GM23338 (cell line): Measurements from ENCODE around the gene MED16. TPM values are rescaled to one million over a fixed set of nuclear protein-coding genes. Genes with fewer than 3 reads are reported as not detected.

Source experiments
- ATAC-seq: fragments of 200-7000 bp; cut with Tn5 transposase; 3 replicates; pipeline ENCODE4 v1.9.1; 2020
- DNase-seq: peaks from one replicate; pipeline ENCODE4 v3.0.0-alpha.2; 2015; ENCODE audit warnings: low spot score
- H2AFZ ChIP-seq: fragments of 200-600 bp; sonication (generic); 2 replicates; pipeline ENCODE4 v1.8.0; 2016; ENCODE audit warnings: antibody characterized with exemption, mild to moderate bottlenecking, moderate library complexity
- H3F3A ChIP-seq: fragments of 200-600 bp; sonication (generic); replicated peaks from 2 replicates; pipeline ENCODE4 v1.8.0; 2017; ENCODE audit warnings: antibody characterized with exemption, mixed run types, low read depth
- H3K27ac ChIP-seq: fragments of 200-600 bp; sonication (generic); 2 replicates; pipeline ENCODE4 v1.6.1; 2016; ENCODE audit warnings: low read depth
- H3K27me3 ChIP-seq: fragments of 200-600 bp; sonication (generic); 2 replicates; pipeline ENCODE4 v1.8.0; 2016; ENCODE audit warnings: mild to moderate bottlenecking, mixed run types, moderate library complexity; ENCODE audit not compliant: insufficient read depth
- H3K36me3 ChIP-seq: fragments of 200-600 bp; sonication (generic); 2 replicates; pipeline ENCODE4 v1.8.0; 2016; ENCODE audit warnings: mild to moderate bottlenecking; ENCODE audit not compliant: insufficient read depth
- H3K4me1 ChIP-seq: fragments of 200-600 bp; sonication (generic); 2 replicates; pipeline ENCODE4 v1.8.0; 2016; ENCODE audit warnings: mild to moderate bottlenecking, moderate library complexity; ENCODE audit not compliant: insufficient read depth
- H3K4me2 ChIP-seq: fragments of 200-600 bp; sonication (generic); 2 replicates; pipeline ENCODE4 v1.7.1; 2017; ENCODE audit warnings: mixed run types
- H3K4me3 ChIP-seq: fragments of 200-600 bp; sonication (generic); 2 replicates; pipeline ENCODE4 v1.6.1; 2016; ENCODE audit warnings: mixed run types
- H3K79me2 ChIP-seq: fragments of 200-600 bp; sonication (generic); replicated peaks from 2 replicates; pipeline ENCODE4 v1.8.0; 2017; ENCODE audit warnings: mild to moderate bottlenecking; ENCODE audit not compliant: insufficient read depth
- H3K9me2 ChIP-seq: fragments of 200-600 bp; sonication (generic); 2 replicates; pipeline ENCODE4 v1.8.0; 2017; ENCODE audit not compliant: insufficient read depth
- H4K20me1 ChIP-seq: fragments of 200-600 bp; sonication (generic); replicated peaks from 2 replicates; pipeline ENCODE4 v1.8.0; 2017; ENCODE audit warnings: mild to moderate bottlenecking; ENCODE audit not compliant: insufficient read depth
- H3K27ac Mint-ChIP-seq: 2 replicates; pipeline ENCODE4 v1.8.0; 2020; ENCODE audit warnings: inconsistent platforms, mild to moderate bottlenecking, moderate library complexity, mixed read lengths
- H3K27me3 Mint-ChIP-seq: 3 replicates; pipeline ENCODE4 v1.8.0; 2022; ENCODE audit warnings: low read depth, mild to moderate bottlenecking, moderate library complexity, mixed read lengths, inconsistent platforms; ENCODE audit not compliant: insufficient read depth, poor library complexity
- H3K36me3 Mint-ChIP-seq: 3 replicates; pipeline ENCODE4 v1.8.0; 2021; ENCODE audit warnings: low read depth, mild to moderate bottlenecking, inconsistent platforms, moderate library complexity, mixed read lengths
- H3K4me1 Mint-ChIP-seq: 3 replicates; pipeline ENCODE4 v1.8.0; 2020; ENCODE audit warnings: mild to moderate bottlenecking, inconsistent platforms, mixed read lengths
- H3K4me3 Mint-ChIP-seq: 3 replicates; pipeline ENCODE4 v1.8.0; 2021; ENCODE audit warnings: moderate library complexity, mild to moderate bottlenecking, inconsistent platforms, mixed read lengths
- H3K9me3 Mint-ChIP-seq: 3 replicates; pipeline ENCODE4 v1.8.0; 2020; ENCODE audit warnings: moderate library complexity, mild to moderate bottlenecking, inconsistent platforms, mixed read lengths
- EZH2phosphoT487 ChIP-seq: fragments of 200-600 bp; sonication (generic); IDR thresholded peaks from one replicate; pipeline ENCODE4 v1.8.1; 2018; ENCODE audit warnings: antibody characterized with exemption; ENCODE audit not compliant: unreplicated experiment
- POLR2AphosphoS5 ChIP-seq: IDR thresholded peaks from 2 replicates; pipeline ENCODE4 v1.6.1; 2016; ENCODE audit warnings: antibody characterized with exemption, low read depth
- ZNF114 ChIP-seq: fragments of 250-450 bp; sonication (Bioruptor Pico); IDR thresholded peaks from 2 replicates; pipeline ENCODE4 v1.5.0; 2020; ENCODE audit warnings: mild to moderate bottlenecking, moderate library complexity
- ZNF331 ChIP-seq: fragments of 250-450 bp; sonication (Bioruptor Pico); IDR thresholded peaks from 2 replicates; pipeline ENCODE4 v1.5.0; 2020; ENCODE audit warnings: low read depth, mild to moderate bottlenecking, moderate library complexity
- polyA plus RNA-seq: library from polyadenylated mRNA; unstranded; fragments of >200 nt; fragmentation: Nextera tagmentation; extraction: Ambion mirVana; gene quantifications from 2 replicates; pipeline ENCODE4 v1.2.1, GENCODE V29; 2016
- total RNA-seq: library from RNA; depleted of rRNA; stranded (reverse); fragments of >200 nt; shearing (Covaris generic); gene quantifications from 2 replicates; pipeline ENCODE4 v1.2.3, GENCODE V29; 2014
- TF ChIP-seq, protein P1 (sequence below), 2 experiments: fragments of 200-600 bp in 1 of 2; sonication (generic) in 1 of 2; conservative IDR thresholded peaks; 2 replicates each; pipeline versions ENCODE4 v1.5.1 to v1.6.1; 2016 to 2017; ENCODE audit warnings: antibody characterized with exemption in 2 of 2, low read depth in 2 of 2, mild to moderate bottlenecking in 2 of 2, moderate library complexity in 1 of 2
- TF ChIP-seq, protein P2 (sequence below): fragments of 250-450 bp; sonication (Bioruptor Pico); IDR thresholded peaks from 2 replicates; pipeline ENCODE4 v1.5.0; 2020; ENCODE audit warnings: mild to moderate bottlenecking, moderate library complexity

MED16 gene
- total and polyA plus RNA-seq, 2 experiments from 2014 or later, result 52.7 to 73.6 TPM

DNA sequence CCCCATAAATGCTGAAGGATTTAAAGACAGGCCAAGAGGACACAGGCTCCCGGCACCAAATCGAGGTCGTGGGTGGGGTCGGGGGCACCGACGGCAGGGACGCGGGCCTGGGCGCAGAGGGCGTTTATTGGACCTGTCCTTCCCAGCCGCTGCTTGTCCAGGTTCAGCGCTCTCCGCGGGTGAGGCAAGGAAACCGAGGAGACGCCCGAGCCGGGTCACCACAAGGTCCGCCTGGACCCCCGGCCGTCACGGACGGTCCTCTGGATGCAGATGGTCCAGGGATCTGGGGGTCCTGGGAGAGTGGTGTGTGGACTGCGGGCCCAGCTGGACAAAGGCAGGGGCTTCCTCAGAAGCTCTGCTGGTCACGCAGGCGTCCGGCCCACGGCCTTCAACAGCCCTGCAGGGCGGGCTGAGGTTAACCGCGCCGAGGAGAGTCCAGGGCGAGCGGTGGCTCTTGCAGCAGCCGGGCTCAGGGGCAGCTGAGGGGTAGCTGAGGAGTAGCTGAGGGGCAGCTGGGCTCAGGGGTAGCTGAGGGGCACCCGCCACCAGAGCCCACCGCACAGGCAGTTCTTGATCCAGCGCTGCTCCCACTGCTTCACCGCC, 25.0 kb downstream of the MED16 start:
- no peak overlapping the region for H3K4me2 ChIP-seq
- no peak overlapping the region for H3K27ac ChIP-seq
- peaks cover 32% of the 10 kb centered on the region for H3F3A ChIP-seq
- no peak overlapping the region for H3K4me3 Mint-ChIP-seq
- ATAC-seq (no peak), DNase-seq (no peak)
- H3K4me1 Mint-ChIP-seq, result peaks cover 5% of the 10 kb centered on the region
- peaks cover 33% of the 10 kb centered on the region for H3K36me3 Mint-ChIP-seq
- H3K9me3 Mint-ChIP-seq, result peaks cover 11% of the 10 kb centered on the region
- H3K36me3 ChIP-seq, result no peaks in the 10 kb centered on the region
- H4K20me1 ChIP-seq, result peaks cover 9% of the 10 kb centered on the region; the same call in 1 of the 2 replicates
- H3K4me3 ChIP-seq, result no peak overlapping the region
- no peak for TF ChIP-seq ZNF331 (CRISPR knock-in tag)
- TF ChIP-seq POLR2AphosphoS5, result no peak
- no peak for TF ChIP-seq ZNF114 (CRISPR knock-in tag)
- TF ChIP-seq EZH2phosphoT487, result no peak
- H3K4me1 ChIP-seq, result no peaks in the 10 kb centered on the region
- H2AFZ ChIP-seq, result no peak overlapping the region
- H3K27ac Mint-ChIP-seq, result no peak overlapping the region
- peaks cover 30% of the 10 kb centered on the region for H3K27me3 Mint-ChIP-seq
- peaks cover 4% of the 10 kb centered on the region; the same call in 1 of the 2 replicates for H3K27me3 ChIP-seq
- no peaks in the 10 kb centered on the region for H3K9me2 ChIP-seq
- no peaks in the 10 kb centered on the region for H3K79me2 ChIP-seq

DNA sequence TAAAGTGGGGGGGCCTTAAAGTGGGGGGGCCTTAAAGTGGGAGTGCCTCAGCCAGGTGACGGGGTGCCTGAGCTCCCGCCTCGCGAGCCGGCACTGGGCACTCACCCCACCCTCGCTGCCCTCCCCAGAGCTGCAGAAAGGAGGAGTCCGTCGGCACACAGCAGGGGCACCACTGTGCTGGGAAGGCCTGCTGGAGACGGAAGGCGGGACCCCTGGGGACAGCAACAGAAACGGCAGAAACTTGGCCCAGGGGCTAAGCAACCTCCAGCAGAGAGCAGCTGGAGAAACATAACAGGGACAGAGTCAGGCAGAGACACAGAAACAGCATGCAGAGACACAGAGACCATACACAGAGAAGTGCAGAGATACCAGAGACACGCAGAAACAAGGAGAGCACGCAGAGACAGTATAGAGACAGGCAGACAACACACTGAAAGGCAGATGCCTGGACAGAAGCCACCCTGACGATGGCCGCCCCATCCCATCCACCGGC, 25.6 kb downstream of the MED16 start:
- H3K79me2 ChIP-seq, result no peaks in the 10 kb centered on the region
- H3K27me3 Mint-ChIP-seq, result peaks cover 29% of the 10 kb centered on the region
- H3K27ac ChIP-seq, result no peak overlapping the region
- no peaks in the 10 kb centered on the region for H3K36me3 ChIP-seq
- H3K4me2 ChIP-seq, result no peak overlapping the region
- no peak overlapping the region for H3K4me3 Mint-ChIP-seq
- H3K27ac Mint-ChIP-seq, result no peak overlapping the region
- no peak for TF ChIP-seq POLR2AphosphoS5
- TF ChIP-seq, protein P1, sequence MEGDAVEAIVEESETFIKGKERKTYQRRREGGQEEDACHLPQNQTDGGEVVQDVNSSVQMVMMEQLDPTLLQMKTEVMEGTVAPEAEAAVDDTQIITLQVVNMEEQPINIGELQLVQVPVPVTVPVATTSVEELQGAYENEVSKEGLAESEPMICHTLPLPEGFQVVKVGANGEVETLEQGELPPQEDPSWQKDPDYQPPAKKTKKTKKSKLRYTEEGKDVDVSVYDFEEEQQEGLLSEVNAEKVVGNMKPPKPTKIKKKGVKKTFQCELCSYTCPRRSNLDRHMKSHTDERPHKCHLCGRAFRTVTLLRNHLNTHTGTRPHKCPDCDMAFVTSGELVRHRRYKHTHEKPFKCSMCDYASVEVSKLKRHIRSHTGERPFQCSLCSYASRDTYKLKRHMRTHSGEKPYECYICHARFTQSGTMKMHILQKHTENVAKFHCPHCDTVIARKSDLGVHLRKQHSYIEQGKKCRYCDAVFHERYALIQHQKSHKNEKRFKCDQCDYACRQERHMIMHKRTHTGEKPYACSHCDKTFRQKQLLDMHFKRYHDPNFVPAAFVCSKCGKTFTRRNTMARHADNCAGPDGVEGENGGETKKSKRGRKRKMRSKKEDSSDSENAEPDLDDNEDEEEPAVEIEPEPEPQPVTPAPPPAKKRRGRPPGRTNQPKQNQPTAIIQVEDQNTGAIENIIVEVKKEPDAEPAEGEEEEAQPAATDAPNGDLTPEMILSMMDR (conservative IDR thresholded peaks at IDR 0.05; ENCODE audit: low read depth in 2 of 2), result no peak
- TF ChIP-seq, protein P2, sequence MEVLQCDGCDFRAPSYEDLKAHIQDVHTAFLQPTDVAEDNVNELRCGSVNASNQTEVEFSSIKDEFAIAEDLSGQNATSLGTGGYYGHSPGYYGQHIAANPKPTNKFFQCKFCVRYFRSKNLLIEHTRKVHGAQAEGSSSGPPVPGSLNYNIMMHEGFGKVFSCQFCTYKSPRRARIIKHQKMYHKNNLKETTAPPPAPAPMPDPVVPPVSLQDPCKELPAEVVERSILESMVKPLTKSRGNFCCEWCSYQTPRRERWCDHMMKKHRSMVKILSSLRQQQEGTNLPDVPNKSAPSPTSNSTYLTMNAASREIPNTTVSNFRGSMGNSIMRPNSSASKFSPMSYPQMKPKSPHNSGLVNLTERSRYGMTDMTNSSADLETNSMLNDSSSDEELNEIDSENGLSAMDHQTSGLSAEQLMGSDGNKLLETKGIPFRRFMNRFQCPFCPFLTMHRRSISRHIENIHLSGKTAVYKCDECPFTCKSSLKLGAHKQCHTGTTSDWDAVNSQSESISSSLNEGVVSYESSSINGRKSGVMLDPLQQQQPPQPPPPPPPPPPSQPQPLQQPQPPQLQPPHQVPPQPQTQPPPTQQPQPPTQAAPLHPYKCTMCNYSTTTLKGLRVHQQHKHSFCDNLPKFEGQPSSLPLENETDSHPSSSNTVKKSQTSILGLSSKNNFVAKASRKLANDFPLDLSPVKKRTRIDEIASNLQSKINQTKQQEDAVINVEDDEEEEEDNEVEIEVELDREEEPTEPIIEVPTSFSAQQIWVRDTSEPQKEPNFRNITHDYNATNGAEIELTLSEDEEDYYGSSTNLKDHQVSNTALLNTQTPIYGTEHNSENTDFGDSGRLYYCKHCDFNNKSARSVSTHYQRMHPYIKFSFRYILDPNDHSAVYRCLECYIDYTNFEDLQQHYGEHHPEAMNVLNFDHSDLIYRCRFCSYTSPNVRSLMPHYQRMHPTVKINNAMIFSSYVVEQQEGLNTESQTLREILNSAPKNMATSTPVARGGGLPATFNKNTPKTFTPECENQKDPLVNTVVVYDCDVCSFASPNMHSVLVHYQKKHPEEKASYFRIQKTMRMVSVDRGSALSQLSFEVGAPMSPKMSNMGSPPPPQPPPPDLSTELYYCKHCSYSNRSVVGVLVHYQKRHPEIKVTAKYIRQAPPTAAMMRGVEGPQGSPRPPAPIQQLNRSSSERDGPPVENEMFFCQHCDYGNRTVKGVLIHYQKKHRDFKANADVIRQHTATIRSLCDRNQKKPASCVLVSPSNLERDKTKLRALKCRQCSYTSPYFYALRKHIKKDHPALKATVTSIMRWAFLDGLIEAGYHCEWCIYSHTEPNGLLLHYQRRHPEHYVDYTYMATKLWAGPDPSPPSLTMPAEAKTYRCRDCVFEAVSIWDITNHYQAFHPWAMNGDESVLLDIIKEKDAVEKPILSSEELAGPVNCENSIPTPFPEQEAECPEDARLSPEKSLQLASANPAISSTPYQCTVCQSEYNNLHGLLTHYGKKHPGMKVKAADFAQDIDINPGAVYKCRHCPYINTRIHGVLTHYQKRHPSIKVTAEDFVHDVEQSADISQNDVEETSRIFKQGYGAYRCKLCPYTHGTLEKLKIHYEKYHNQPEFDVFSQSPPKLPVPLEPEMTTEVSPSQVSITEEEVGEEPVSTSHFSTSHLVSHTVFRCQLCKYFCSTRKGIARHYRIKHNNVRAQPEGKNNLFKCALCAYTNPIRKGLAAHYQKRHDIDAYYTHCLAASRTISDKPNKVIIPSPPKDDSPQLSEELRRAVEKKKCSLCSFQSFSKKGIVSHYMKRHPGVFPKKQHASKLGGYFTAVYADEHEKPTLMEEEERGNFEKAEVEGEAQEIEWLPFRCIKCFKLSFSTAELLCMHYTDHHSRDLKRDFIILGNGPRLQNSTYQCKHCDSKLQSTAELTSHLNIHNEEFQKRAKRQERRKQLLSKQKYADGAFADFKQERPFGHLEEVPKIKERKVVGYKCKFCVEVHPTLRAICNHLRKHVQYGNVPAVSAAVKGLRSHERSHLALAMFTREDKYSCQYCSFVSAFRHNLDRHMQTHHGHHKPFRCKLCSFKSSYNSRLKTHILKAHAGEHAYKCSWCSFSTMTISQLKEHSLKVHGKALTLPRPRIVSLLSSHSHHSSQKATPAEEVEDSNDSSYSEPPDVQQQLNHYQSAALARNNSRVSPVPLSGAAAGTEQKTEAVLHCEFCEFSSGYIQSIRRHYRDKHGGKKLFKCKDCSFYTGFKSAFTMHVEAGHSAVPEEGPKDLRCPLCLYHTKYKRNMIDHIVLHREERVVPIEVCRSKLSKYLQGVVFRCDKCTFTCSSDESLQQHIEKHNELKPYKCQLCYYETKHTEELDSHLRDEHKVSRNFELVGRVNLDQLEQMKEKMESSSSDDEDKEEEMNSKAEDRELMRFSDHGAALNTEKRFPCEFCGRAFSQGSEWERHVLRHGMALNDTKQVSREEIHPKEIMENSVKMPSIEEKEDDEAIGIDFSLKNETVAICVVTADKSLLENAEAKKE, result no peak
- H3K27me3 ChIP-seq, result peaks cover 4% of the 10 kb centered on the region; the same call in 1 of the 2 replicates
- H3F3A ChIP-seq, result peaks cover 33% of the 10 kb centered on the region
- peaks cover 7% of the 10 kb centered on the region for H3K9me3 Mint-ChIP-seq
- peaks cover 9% of the 10 kb centered on the region; the same call in 1 of the 2 replicates for H4K20me1 ChIP-seq
- peaks cover 5% of the 10 kb centered on the region for H3K4me1 Mint-ChIP-seq
- peak; percentile 13 for ATAC-seq
- no peak overlapping the region for H3K4me3 ChIP-seq
- H3K36me3 Mint-ChIP-seq, result peaks cover 27% of the 10 kb centered on the region
- no peak overlapping the region for H2AFZ ChIP-seq
- no peak for DNase-seq
- no peaks in the 10 kb centered on the region for H3K9me2 ChIP-seq
- H3K4me1 ChIP-seq, result no peaks in the 10 kb centered on the region
